Upper lobe of left lung (tissue), 6 donors: ENCODE results near the gene RNF214. TPM values are rescaled to one million over a fixed set of nuclear protein-coding genes. Genes with fewer than 3 reads are reported as not detected.

Experiments
- ATAC-seq, 2 donors: fragments of 200-7000 bp; cut with Tn5 transposase; one replicate each; pipeline ENCODE4 v1.9.1; 2022; ENCODE audit warnings: mild to moderate bottlenecking in 2 of 2, moderate library complexity in 2 of 2; ENCODE audit not compliant: low FRiP score in 2 of 2
- DNase-seq, 2 donors: peaks; one replicate each; pipeline ENCODE4 v3.0.0-alpha.2; 2019 to 2020
- H3K27ac ChIP-seq, 4 donors: fragments of 200-600 bp; sonication (generic); one replicate each; pipeline ENCODE4 v1.5.1; 2016 to 2019
- H3K27me3 ChIP-seq, 4 donors: fragments of 200-600 bp; sonication (generic); one replicate each; pipeline ENCODE4 v1.5.1; 2017 to 2019
- H3K36me3 ChIP-seq, 4 donors: fragments of 200-600 bp; sonication (generic); one replicate each; pipeline ENCODE4 v1.5.1; 2016 to 2019
- H3K4me1 ChIP-seq, 4 donors: fragments of 200-600 bp; sonication (generic); one replicate each; pipeline ENCODE4 v1.5.1; 2018 to 2019
- H3K4me3 ChIP-seq, 4 donors: fragments of 200-600 bp; sonication (generic); one replicate each; pipeline ENCODE4 v1.5.1; 2017 to 2019; ENCODE audit warnings: mild to moderate bottlenecking in 2 of 4, moderate library complexity in 1 of 4
- H3K9me3 ChIP-seq, 4 donors: fragments of 200-600 bp; sonication (generic); one replicate each; pipeline ENCODE4 v1.5.1; 2018 to 2019
- EP300 ChIP-seq, 4 donors: sonication (generic); formaldehyde crosslinking; IDR thresholded peaks; one replicate each; pipeline ENCODE4 v1.5.1; 2017; ENCODE audit warnings: antibody characterized with exemption in 4 of 4, control low read depth in 2 of 4
- POLR2A ChIP-seq, 4 donors: fragments of 450-650 bp; IDR thresholded peaks; one replicate each; pipeline ENCODE4 v1.5.1; 2016 to 2017; ENCODE audit warnings: antibody characterized with exemption in 4 of 4, mild to moderate bottlenecking in 2 of 4
- POLR2AphosphoS5 ChIP-seq, 2 donors: sonication (generic); formaldehyde crosslinking; IDR thresholded peaks; one replicate each; pipeline ENCODE4 v1.5.1; 2017; ENCODE audit warnings: antibody characterized with exemption in 2 of 2
- WGBS, 2 donors: methylation state at CpG; one replicate each; pipeline ENCODE4 v1.1.5; 2017 to 2018; 5-methylcytosine and 5-hydroxymethylcytosine counted together
- total RNA-seq, 6 donors: library from RNA; depleted of rRNA in 4 of 6; stranded (reverse); fragments of >200 nt in 4 of 6; gene quantifications; one replicate each; pipeline versions ENCODE4 v1.1.0 to v1.2.1, GENCODE V29; 2016 to 2021
- TF ChIP-seq, protein P1 (sequence below), 6 experiments: fragments of 450-650 bp in 4 of 6; fragments of 200-600 bp in 2 of 6; sonication (generic) in 2 of 6; IDR thresholded peaks; one replicate each; pipeline ENCODE4 v1.5.1; 2016 to 2019; ENCODE audit warnings: antibody characterized with exemption in 6 of 6
- donor health status: DM: no; HTN: no; CAD: no; lungs with moderate emphysema.
- donor health status: DM: no; HTN: yes; CAD: no; lungs with severe emphysema.

RNF214 gene
- total RNA-seq, 6 donors from 2014 or later, result 9.0 to 24.1 (median 19.8) TPM

DNA sequence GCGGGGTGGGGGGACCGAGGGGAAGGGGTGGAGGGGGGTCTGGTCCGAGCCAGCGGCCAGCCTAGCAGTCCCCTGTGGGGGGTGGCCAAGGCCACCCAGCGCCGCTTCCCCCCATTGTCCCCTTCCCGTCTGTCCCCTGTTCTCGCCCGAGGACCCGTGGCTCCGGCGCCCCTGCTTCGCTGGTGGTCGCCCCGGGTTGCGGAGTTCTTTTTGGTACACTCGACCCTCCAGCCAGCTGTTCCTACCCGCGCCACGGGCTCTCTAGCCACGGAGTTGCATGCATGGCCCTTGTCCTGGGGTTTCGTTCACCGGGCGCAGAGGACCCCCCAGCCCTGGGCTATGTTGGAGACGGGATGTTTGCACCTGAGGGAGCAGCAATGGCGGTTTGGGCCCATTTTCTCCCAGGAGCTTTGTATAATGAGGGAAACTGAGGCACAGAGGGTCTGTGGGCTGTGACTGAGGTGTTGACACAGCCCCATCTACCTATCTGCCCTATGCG lies 489 bp downstream of the RNF214 start:
- peak in 1 of 2 donors; percentile 86 for DNase-seq
- 2 to 4% methylated on average over 7 to 22 of the region's 27 CpGs for whole genome bisulfite sequencing, 2 donors
- Histone ChIP-seq H3K27me3 (no peaks in the 10 kb centered on the region), H3K4me1 (peaks cover 21 to 38% (median 25%) of the 10 kb centered on the region in 4 donors), H3K9me3 (no peaks in the 10 kb centered on the region), H3K4me3 (peak overlapping the region; percentile 75 to 98 (median 92)), H3K27ac (peak overlapping the region; percentile 93 to 97 (median 94)), H3K36me3 (peaks cover 4 to 22% (median 16%) of the 10 kb centered on the region in 4 donors)
- peak in 1 of 2 donors; percentile 13 for ATAC-seq
- TF ChIP-seq EP300 (IDR thresholded peaks at IDR 0.05), result no peak
- TF ChIP-seq POLR2A (IDR thresholded peaks at IDR 0.05), result no peak
- TF ChIP-seq POLR2AphosphoS5 (IDR thresholded peaks at IDR 0.05), result no peak
- TF ChIP-seq, protein P1, sequence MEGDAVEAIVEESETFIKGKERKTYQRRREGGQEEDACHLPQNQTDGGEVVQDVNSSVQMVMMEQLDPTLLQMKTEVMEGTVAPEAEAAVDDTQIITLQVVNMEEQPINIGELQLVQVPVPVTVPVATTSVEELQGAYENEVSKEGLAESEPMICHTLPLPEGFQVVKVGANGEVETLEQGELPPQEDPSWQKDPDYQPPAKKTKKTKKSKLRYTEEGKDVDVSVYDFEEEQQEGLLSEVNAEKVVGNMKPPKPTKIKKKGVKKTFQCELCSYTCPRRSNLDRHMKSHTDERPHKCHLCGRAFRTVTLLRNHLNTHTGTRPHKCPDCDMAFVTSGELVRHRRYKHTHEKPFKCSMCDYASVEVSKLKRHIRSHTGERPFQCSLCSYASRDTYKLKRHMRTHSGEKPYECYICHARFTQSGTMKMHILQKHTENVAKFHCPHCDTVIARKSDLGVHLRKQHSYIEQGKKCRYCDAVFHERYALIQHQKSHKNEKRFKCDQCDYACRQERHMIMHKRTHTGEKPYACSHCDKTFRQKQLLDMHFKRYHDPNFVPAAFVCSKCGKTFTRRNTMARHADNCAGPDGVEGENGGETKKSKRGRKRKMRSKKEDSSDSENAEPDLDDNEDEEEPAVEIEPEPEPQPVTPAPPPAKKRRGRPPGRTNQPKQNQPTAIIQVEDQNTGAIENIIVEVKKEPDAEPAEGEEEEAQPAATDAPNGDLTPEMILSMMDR (IDR thresholded peaks at IDR 0.05), result no peak

DNA sequence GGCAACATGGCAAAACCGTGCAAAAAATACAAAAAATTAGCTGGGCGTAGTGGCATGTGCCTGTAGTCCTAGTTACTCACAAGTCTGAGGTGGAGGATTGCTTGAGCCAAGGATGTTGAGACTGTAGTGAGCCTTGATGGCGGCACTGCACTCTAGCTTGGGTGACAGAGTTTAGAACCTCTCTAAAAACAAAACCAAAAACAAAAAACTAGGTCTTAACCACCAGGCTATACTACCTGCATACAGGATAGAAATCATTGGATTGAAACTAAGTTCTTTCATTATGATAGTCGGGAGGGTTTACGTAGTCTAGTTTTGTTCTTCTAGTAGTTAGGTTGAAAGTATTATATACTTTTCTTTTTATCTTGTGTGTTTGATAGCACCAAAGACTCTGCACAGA lies 5.8 kb downstream of the RNF214 start:
- Histone ChIP-seq H3K4me1 (peaks cover 6 to 12% (median 9%) of the 10 kb centered on the region in 4 donors), H3K27ac (no peak overlapping the region), H3K36me3 (peaks cover 0 to 47% (median 16%) of the 10 kb centered on the region in 4 donors), H3K4me3 (no peak overlapping the region), H3K9me3 (no peaks in the 10 kb centered on the region), H3K27me3 (no peaks in the 10 kb centered on the region)
- ATAC-seq, result no peak
- no peak for DNase-seq
- no peak for TF ChIP-seq POLR2A (IDR thresholded peaks at IDR 0.05)
- no peak for TF ChIP-seq POLR2AphosphoS5 (IDR thresholded peaks at IDR 0.05)
- TF ChIP-seq, protein P1 (IDR thresholded peaks at IDR 0.05), result no peak
- TF ChIP-seq EP300 (IDR thresholded peaks at IDR 0.05), result no peak
- 95% methylated on average over 5 of the region's 5 CpGs for WGBS, 2 donors

GRCh38 chr11:117239295-117239694 lies 6.8 kb downstream of the RNF214 start:
- Histone ChIP-seq H3K36me3 (peaks cover 0 to 54% (median 23%) of the 10 kb centered on the region in 4 donors), H3K4me3 (no peak overlapping the region), H3K27me3 (no peaks in the 10 kb centered on the region), H3K4me1 (peaks cover 0 to under 1% (median 0%) of the 10 kb centered on the region in 4 donors), H3K27ac (no peak overlapping the region), H3K9me3 (no peaks in the 10 kb centered on the region)
- DNase-seq (no peak), ATAC-seq (no peak)
- TF ChIP-seq EP300 (IDR thresholded peaks at IDR 0.05) (no peak), POLR2AphosphoS5 (IDR thresholded peaks at IDR 0.05) (no peak)
- 89 to 93% methylated on average over 6 of the region's 6 CpGs for WGBS, 2 donors

- Histone ChIP-seq H3K27me3 (no peaks in the 10 kb centered on the region), H3K9me3 (no peaks in the 10 kb centered on the region), H3K4me1 (no peaks in the 10 kb centered on the region), H3K36me3 (peaks cover 17 to 82% (median 48%) of the 10 kb centered on the region in 4 donors), H3K27ac (no peak overlapping the region), H3K4me3 (no peak overlapping the region)
- TF ChIP-seq, protein P1 (IDR thresholded peaks at IDR 0.05), result no peak
- TF ChIP-seq POLR2AphosphoS5 (IDR thresholded peaks at IDR 0.05) (no peak), EP300 (IDR thresholded peaks at IDR 0.05) (no peak), POLR2A (IDR thresholded peaks at IDR 0.05) (no peak)
- no peak for DNase-seq
- ATAC-seq, result no peak
- WGBS, 2 donors, result 88 to 95% methylated on average over 4 of the region's 4 CpGs
These were observed 15.9 kb downstream of the RNF214 start for GRCh38 chr11:117248341-117248740.

DNA sequence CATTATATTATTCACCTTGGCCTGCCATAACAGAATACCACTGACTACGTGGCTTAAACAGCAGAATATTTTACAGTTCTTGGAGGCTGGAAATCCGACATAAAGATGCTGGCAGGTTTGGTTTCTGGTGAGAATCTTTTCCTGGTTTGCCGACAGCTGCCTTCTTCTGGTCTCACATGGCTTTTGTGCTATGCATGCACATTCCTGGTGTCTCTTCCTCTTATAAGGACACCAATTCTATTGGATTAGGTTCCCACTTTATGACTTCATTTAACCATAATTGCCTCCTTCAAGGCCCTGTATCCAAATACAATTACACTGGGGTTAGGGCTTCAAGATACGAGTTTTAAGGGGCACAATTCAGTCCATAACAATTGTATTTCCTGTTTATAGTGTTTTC lies 17.1 kb downstream of the RNF214 start:
- H3K4me3 ChIP-seq, result no peak overlapping the region
- no peaks in the 10 kb centered on the region for H3K9me3 ChIP-seq
- ATAC-seq (no peak), DNase-seq (no peak)
- no peaks in the 10 kb centered on the region for H3K4me1 ChIP-seq
- 82 to 88% methylated on average over 4 of the region's 4 CpGs for WGBS, 2 donors
- peaks cover 17 to 83% (median 45%) of the 10 kb centered on the region in 4 donors for H3K36me3 ChIP-seq
- H3K27me3 ChIP-seq, result no peaks in the 10 kb centered on the region
- no peak overlapping the region for H3K27ac ChIP-seq
- no peak for TF ChIP-seq EP300 (IDR thresholded peaks at IDR 0.05)
- TF ChIP-seq, protein P1 (IDR thresholded peaks at IDR 0.05), result no peak
- TF ChIP-seq POLR2AphosphoS5 (IDR thresholded peaks at IDR 0.05), result no peak
- no peak for TF ChIP-seq POLR2A (IDR thresholded peaks at IDR 0.05)
